HG03196 (cell line): ENCODE data around the gene NRF1.
"Not testable (repeated sequence)": the region's sequence is repeated elsewhere in the genome, so short reads cannot be mapped to it uniquely, and the experiment has no call there.

Source experiments
- ATAC-seq: cut with Tn5 transposase; IDR thresholded peaks from one replicate; pipeline ENCODE4 v1.9.1; 2021; ENCODE audit not compliant: unreplicated experiment

NRF1 gene

GRCh38 chr7:129780257-129780973 lies 168.9 kb downstream of the NRF1 start:
- no peak for ATAC-seq

- no peak for ATAC-seq
Observed at GRCh38 chr7:129780974-129781927, 169.7 kb downstream of the NRF1 start.

GRCh38 chr7:129781928-129782817 lies 170.7 kb downstream of the NRF1 start:
- ATAC-seq = no peak

GRCh38 chr7:129782818-129783583 lies 171.5 kb downstream of the NRF1 start:
- no peak for ATAC-seq

- no peak for ATAC-seq
Observed at GRCh38 chr7:129783584-129783919, 172.0 kb downstream of the NRF1 start.

- no peak for ATAC-seq
Observed at GRCh38 chr7:129784437-129784782, 172.9 kb downstream of the NRF1 start.

GRCh38 chr7:129784783-129785684 lies 173.5 kb downstream of the NRF1 start:
- no peak for ATAC-seq

GRCh38 chr7:129785685-129786514 lies 174.4 kb downstream of the NRF1 start:
- ATAC-seq = no peak

GRCh38 chr7:129786825-129787563 lies 175.5 kb downstream of the NRF1 start:
- ATAC-seq = no peak

- no peak for ATAC-seq
Observed at GRCh38 chr7:129789000-129789399, 177.5 kb downstream of the NRF1 start.

GRCh38 chr7:129789652-129790051 lies 178.1 kb downstream of the NRF1 start:
- ATAC-seq = no peak

- ATAC-seq = no peak
Observed at GRCh38 chr7:129790136-129790535, 178.6 kb downstream of the NRF1 start.

GRCh38 chr7:129792721-129793120 lies 181.2 kb downstream of the NRF1 start:
- ATAC-seq = no peak

- ATAC-seq = no peak
Observed at GRCh38 chr7:129793506-129794310, 182.2 kb downstream of the NRF1 start.

- ATAC-seq = not testable (repeated sequence)
Observed at GRCh38 chr7:129794461-129794860, 182.9 kb downstream of the NRF1 start.

- no peak for ATAC-seq
Observed at GRCh38 chr7:129796186-129796775, 184.8 kb downstream of the NRF1 start.
